PC-3 (cell line): ENCODE results near the gene TESK2. TPM values are rescaled to one million over a fixed set of nuclear protein-coding genes. Genes with fewer than 3 reads are reported as not detected.
A peak's percentile ranks its signal among the peaks of the same experiment; 100 is the strongest.

Experiments used
- ATAC-seq: fragments of 200-7000 bp; cut with Tn5 transposase; 2 replicates; pipeline ENCODE4 v1.9.1; 2020; ENCODE audit warnings: mild to moderate bottlenecking, moderate library complexity
- BruUV-seq: library from RNA; stranded (reverse); fragments of 400-500 nt; replicated peaks from 2 replicates; lab custom pipeline; 2021; lab: Mats Ljungman, UMichigan
- CTCF ChIA-PET: fragments of 300-600 bp; sonication (Branson Sonifier 250); formaldehyde crosslinking; loops from one replicate; lab custom pipeline; 2022; ENCODE audit warnings: antibody characterized with exemption; lab: Charles Lee
- POLR2A ChIA-PET: fragments of 300-600 bp; sonication (Branson Sonifier 250); formaldehyde crosslinking; loops from one replicate; lab custom pipeline; 2022; ENCODE audit warnings: antibody characterized with exemption; ENCODE audit not compliant: unreplicated experiment; lab: Charles Lee
- DNase-seq: peaks from one replicate; pipeline ENCODE4 v3.0.0-alpha.2; 2015
- H2AFZ ChIP-seq: fragments of 300-600 bp; sonication (generic); 2 replicates; pipeline ENCODE4 v1.6.0; 2016; ENCODE audit warnings: antibody characterized with exemption, low read length
- H3F3A ChIP-seq: fragments of 300-600 bp; sonication (generic); one replicate; pipeline ENCODE4 v1.6.0; 2017; ENCODE audit warnings: antibody characterized with exemption, low read length, control low read depth, mild to moderate bottlenecking; ENCODE audit not compliant: unreplicated experiment
- H3K27ac ChIP-seq: fragments of 300-600 bp; sonication (generic); 2 replicates; pipeline ENCODE4 v1.5.1; 2016; ENCODE audit warnings: mild to moderate bottlenecking, low read length
- H3K27me3 ChIP-seq: fragments of 300-600 bp; sonication (generic); 2 replicates; pipeline ENCODE4 v1.6.1; 2016; ENCODE audit warnings: low read length, mixed read lengths
- H3K36me3 ChIP-seq: fragments of 300-600 bp; sonication (generic); 2 replicates; pipeline ENCODE4 v1.6.1; 2016; ENCODE audit warnings: low read depth, mixed run types, low read length, mixed read lengths
- H3K4me1 ChIP-seq: fragments of 300-600 bp; sonication (generic); 2 replicates; pipeline ENCODE4 v1.5.1; 2016; ENCODE audit warnings: low read length; ENCODE audit not compliant: insufficient read depth
- H3K4me2 ChIP-seq: fragments of 300-600 bp; sonication (generic); 2 replicates; pipeline ENCODE4 v1.6.0; 2016; ENCODE audit warnings: low read length
- H3K4me3 ChIP-seq: fragments of 300-600 bp; sonication (generic); 2 replicates; pipeline ENCODE4 v1.5.1; 2016; ENCODE audit warnings: mild to moderate bottlenecking, low read length, mixed read lengths
- H3K79me2 ChIP-seq: fragments of 300-600 bp; sonication (generic); 2 replicates; pipeline ENCODE4 v1.6.1; 2017; ENCODE audit warnings: low read length, mixed read lengths
- H3K9ac ChIP-seq: fragments of 300-600 bp; sonication (generic); 2 replicates; pipeline ENCODE4 v1.6.0; 2016; ENCODE audit warnings: mild to moderate bottlenecking, low read length
- H3K9me2 ChIP-seq: fragments of 300-600 bp; sonication (generic); replicated peaks from 2 replicates; pipeline ENCODE4 v1.6.1; 2016; ENCODE audit warnings: mixed run types, low read length, mixed read lengths
- H3K9me3 ChIP-seq: fragments of 300-600 bp; sonication (generic); 2 replicates; pipeline ENCODE4 v1.6.1; 2016; ENCODE audit warnings: low read length, mixed read lengths
- H4K20me1 ChIP-seq: fragments of 300-600 bp; sonication (generic); 2 replicates; pipeline ENCODE4 v1.6.1; 2016; ENCODE audit warnings: low read length, mixed read lengths
- EZH2 ChIP-seq: fragments of 300-600 bp; sonication (generic); IDR thresholded peaks from one replicate; pipeline ENCODE4 v1.6.1; 2017; ENCODE audit warnings: antibody characterized with exemption, mild to moderate bottlenecking, low read length; ENCODE audit not compliant: unreplicated experiment
- EZH2phosphoT487 ChIP-seq: fragments of 300-600 bp; sonication (generic); IDR thresholded peaks from 2 replicates; pipeline ENCODE4 v1.6.1; 2018; ENCODE audit warnings: mild to moderate bottlenecking, antibody characterized with exemption, low read length, borderline replicate concordance
- intact Hi-C: fragments of 100-400 bp; cut with micrococcal nuclease; formaldehyde crosslinking; loops from 2 replicates; pipeline ENCODE4 v1.9.0; 2023
- total RNA-seq: library from RNA; depleted of rRNA; stranded (reverse); fragments of >200 nt; gene quantifications from 2 replicates; pipeline ENCODE4 v1.2.3, GENCODE V29; 2014
- TF ChIP-seq, protein P1 (sequence below): fragments of 300-600 bp; sonication (generic); conservative IDR thresholded peaks from 2 replicates; pipeline ENCODE4 v1.5.1; 2017; ENCODE audit warnings: antibody characterized with exemption, low read depth, mild to moderate bottlenecking, low read length

The TESK2 gene
- total RNA-seq, 1 experiment from 2014 or later, result 6.0 TPM

DNA sequence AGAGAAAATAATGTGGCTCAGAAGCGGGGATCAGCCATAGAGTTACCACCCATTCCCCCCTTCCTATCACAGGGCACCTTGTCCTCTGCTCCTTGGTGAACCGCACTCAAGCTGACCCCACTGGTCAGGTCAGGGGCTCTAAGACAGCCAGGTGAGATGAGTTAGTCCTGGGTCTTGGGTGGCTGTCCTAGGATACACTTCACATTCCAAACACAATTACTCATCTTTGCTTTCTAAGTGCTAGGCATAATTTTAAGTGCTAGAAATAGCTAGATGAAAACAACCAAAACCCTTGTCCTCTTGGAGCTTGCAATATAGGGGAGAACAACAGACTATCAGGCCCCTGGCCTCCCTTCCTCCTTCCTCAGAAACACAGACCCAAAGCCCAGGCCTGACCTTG is 142.9 kb downstream of the TESK2 start:
- POLR2A ChIA-PET, result interaction anchor here (0.6 kb wide), 2 partner anchors 45 to 1002 kb away, joined by 3 to 12 read pairs; no protein-coding TSS in a partner anchor
- peak; percentile 48 for DNase-seq
- no peak overlapping the region for H3K27ac ChIP-seq

GRCh38 chr1:45346473-45346872 is 144.5 kb downstream of the TESK2 start:
- Histone ChIP-seq H3K27me3 (no peaks in the 10 kb centered on the region), H3K9ac (no peak overlapping the region), H3K4me3 (no peak overlapping the region), H3K9me2 (no peaks in the 10 kb centered on the region), H3K4me2 (no peak overlapping the region), H2AFZ (no peak overlapping the region), H3K27ac (no peak overlapping the region), H3K36me3 (peaks cover 34% of the 10 kb centered on the region), H4K20me1 (0 out of 2 replicates have a peak, but pooled peaks cover 3% of the 10 kb centered on the region), H3K4me1 (peaks cover 19% of the 10 kb centered on the region), H3K79me2 (peaks cover 18% of the 10 kb centered on the region), H3K9me3 (no peaks in the 10 kb centered on the region), H3F3A (no peaks in the 10 kb centered on the region)
- ChIA-PET POLR2A (no interaction called here), CTCF (no interaction called here)
- DNase-seq (no peak), ATAC-seq (no peak)
- intact Hi-C loops, result no loop called here
- TF ChIP-seq, protein P1, sequence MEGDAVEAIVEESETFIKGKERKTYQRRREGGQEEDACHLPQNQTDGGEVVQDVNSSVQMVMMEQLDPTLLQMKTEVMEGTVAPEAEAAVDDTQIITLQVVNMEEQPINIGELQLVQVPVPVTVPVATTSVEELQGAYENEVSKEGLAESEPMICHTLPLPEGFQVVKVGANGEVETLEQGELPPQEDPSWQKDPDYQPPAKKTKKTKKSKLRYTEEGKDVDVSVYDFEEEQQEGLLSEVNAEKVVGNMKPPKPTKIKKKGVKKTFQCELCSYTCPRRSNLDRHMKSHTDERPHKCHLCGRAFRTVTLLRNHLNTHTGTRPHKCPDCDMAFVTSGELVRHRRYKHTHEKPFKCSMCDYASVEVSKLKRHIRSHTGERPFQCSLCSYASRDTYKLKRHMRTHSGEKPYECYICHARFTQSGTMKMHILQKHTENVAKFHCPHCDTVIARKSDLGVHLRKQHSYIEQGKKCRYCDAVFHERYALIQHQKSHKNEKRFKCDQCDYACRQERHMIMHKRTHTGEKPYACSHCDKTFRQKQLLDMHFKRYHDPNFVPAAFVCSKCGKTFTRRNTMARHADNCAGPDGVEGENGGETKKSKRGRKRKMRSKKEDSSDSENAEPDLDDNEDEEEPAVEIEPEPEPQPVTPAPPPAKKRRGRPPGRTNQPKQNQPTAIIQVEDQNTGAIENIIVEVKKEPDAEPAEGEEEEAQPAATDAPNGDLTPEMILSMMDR, result no peak
- no peak for TF ChIP-seq EZH2phosphoT487
- no peak for TF ChIP-seq EZH2
- no TSS peak for BruUV-seq

More for the DNA sequence above, 142.9 kb downstream of the TESK2 start:
- CTCF ChIA-PET, result no interaction called here
- Histone ChIP-seq H3K36me3 (peaks cover 20% of the 10 kb centered on the region), H3K9ac (no peak overlapping the region), H4K20me1 (0 out of 2 replicates have a peak, but pooled peaks cover 3% of the 10 kb centered on the region), H3K4me3 (no peak overlapping the region), H3K9me3 (no peaks in the 10 kb centered on the region), H3K4me1 (peaks cover 13% of the 10 kb centered on the region), H2AFZ (no peak overlapping the region), H3F3A (no peaks in the 10 kb centered on the region), H3K4me2 (no peak overlapping the region), H3K27me3 (no peaks in the 10 kb centered on the region), H3K9me2 (no peaks in the 10 kb centered on the region), H3K79me2 (0 out of 2 replicates have a peak, but pooled peaks cover 3% of the 10 kb centered on the region)
- intact Hi-C loops, result no loop called here
- ATAC-seq, result peak; percentile 68
- TF ChIP-seq EZH2phosphoT487 (no peak), EZH2 (no peak)
- TF ChIP-seq, protein P1, result no peak
- BruUV-seq, result no TSS peak

DNA sequence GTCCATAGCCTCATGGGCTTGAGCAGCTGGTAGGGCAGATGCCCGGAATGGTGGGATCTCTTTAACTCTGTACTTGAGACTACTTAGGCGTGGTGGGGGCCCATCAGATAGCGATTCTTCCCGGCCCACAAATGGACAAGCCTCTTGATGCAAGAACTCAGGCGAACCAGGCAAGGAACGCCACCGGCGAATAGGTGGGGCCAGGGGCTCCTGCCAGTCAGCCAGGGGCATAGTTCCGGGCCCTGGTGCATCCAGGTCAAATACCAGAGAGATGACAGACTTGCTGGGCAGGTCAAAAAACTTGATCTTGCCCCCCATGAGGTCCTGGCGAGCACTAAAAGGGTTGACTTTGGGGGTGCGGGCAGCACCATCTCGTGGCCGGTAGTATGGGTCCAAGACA is 145.9 kb downstream of the TESK2 start:
- Histone ChIP-seq H3K9me2 (no peaks in the 10 kb centered on the region), H3K27ac (no peak overlapping the region), H3K9ac (no peak overlapping the region), H3K9me3 (no peaks in the 10 kb centered on the region), H3F3A (no peaks in the 10 kb centered on the region), H3K4me1 (peaks cover 28% of the 10 kb centered on the region), H3K4me3 (no peak overlapping the region), H3K79me2 (peaks cover 33% of the 10 kb centered on the region), H3K27me3 (no peaks in the 10 kb centered on the region), H4K20me1 (0 out of 2 replicates have a peak, but pooled peaks cover 3% of the 10 kb centered on the region), H2AFZ (no peak overlapping the region), H3K36me3 (peaks cover 34% of the 10 kb centered on the region), H3K4me2 (no peak overlapping the region)
- no peak for ATAC-seq
- intact Hi-C loops, result no loop called here
- CTCF ChIA-PET, result no interaction called here
- DNase-seq, result no peak
- no TSS peak for BruUV-seq
- TF ChIP-seq EZH2phosphoT487 (no peak), EZH2 (no peak)
- TF ChIP-seq, protein P1, result no peak
- POLR2A ChIA-PET, result interaction anchor here (0.6 kb wide), 1 partner anchor 579 kb away, joined by 6 read pairs; no protein-coding TSS in a partner anchor
